HG03025 (cell line): ENCODE results near the gene RDX.
"Not testable (repeated sequence)": the region's sequence is repeated elsewhere in the genome, so short reads cannot be mapped to it uniquely, and the experiment has no call there.

Experiments
- ATAC-seq: cut with Tn5 transposase; IDR thresholded peaks from one replicate; pipeline ENCODE4 v1.9.1; 2021; ENCODE audit warnings: mild to moderate bottlenecking, moderate library complexity; ENCODE audit not compliant: unreplicated experiment, low FRiP score

Gene RDX

DNA sequence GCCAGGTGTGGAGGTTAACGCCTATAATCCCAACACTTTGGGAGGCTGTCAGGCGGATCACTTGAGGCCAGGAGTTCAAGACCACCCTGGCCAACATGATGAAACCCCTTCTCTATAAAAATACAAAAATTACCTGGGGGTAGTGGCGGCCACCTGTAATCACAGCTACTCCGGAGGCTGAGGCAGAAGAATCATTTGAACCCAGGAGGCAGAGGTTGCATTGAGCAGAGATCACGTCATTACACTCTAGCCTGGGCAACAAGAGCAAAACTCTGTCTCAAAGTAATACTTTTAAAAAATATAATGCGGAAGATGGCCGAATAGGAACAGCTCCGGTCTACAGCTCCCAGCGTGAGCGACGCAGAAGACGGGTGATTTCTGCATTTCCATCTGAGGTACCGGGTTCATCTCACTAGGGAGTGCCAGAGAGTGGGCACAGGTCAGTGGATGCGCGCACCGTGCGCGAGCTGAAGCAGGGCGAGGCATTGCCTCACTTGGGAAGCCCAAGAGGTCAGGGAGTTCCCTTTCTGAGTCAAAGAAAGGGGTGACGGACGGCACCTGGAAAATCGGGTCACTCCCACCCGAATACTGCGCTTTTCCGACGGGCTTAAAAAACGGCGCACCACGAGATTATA is 87.6 kb downstream of the RDX start:
- not testable (repeated sequence) for ATAC-seq

DNA sequence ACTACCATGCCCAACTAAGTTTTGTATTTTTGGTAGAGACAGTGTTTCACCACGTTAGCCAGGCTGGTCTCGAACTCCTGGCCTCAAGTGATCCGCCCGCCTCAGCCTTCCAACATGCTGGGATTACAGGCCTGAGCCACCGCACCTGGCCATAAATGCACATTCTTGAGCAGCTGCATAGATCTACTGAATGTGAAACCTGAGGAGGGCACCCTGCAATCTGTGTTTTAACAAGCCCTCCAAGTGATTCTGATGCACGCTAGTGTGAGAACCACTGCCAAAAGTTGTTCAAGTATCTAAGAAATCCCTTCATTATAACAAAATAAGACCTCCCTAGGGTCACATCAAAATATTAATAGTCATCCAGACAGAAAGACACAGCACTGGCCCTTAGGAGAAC is 89.3 kb downstream of the RDX start:
- no peak for ATAC-seq

DNA sequence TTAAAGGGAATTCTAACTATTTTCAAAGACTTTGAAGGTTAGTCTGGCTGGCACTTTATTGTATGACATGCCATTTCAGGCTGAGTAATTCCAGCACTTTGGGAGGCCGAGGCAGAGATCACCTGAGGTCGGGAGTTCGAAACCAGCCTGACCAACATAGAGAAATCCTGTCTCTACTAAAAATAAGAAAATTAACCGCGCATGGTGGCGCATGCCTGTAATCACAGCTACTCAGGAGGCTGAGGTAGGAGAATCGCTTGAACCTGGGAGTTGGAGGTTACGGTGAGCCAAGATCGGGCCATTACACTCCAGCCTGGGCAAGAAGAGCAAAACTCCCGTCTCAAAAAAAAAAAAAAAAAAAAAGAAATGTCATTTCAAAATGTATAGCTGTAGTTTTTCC is 95.6 kb downstream of the RDX start:
- ATAC-seq: no peak

DNA sequence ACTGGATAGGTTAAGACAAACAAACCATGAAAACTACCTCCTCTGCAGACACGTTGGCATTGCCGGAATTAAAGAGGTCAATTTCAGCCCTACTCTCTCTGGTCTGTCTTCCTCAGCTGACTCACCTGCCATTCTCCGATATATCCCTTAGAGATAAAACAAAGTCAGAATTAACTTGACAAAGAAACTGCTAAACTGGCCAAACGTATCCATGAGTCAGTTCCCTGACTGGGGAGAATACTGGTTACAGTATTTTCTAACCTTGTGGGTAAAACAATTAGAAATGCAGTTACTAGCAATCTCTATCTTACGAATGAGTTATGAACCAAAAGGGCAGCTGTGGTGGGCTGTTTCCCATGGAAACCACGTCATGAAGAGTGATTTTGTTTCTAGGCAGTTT is 96.2 kb downstream of the RDX start:
- no peak for ATAC-seq

DNA sequence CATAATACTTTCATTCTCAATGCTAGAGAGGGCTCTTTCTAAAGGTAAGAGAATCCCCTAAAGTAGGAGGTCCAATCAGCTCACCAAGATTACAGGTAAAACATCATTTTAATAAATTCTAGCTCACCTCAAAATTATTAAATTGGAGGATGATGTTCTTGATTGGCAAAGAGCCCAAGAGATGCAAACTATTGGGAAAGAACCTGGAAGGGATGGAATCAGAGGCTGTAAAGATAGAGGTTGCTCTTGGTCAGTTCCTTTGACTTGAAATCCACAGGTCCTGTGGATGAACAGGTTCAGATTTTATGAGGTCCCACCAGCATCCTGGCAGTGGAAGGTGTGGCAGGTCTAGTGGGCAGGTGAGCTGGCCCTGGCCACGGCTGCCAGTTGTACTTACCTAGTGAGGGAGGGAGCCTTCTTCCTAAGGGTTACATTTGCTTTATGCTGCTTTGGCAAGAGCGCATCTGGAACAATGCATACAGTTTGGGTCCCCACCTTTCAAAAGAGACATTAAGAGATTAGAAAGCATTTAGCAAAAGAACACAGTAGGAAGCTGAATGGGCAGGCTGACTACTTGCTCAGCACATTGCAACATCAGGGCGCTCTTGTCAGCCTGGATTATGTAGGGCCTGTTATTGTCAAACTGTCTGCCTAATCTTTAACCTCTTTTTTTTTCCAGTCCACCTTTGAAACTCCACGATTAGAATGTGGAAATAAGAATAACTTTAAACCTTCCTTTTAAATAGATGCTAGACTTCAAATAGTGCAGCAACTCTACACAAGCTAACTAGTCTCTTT is 97.0 kb downstream of the RDX start:
- no peak for ATAC-seq

DNA sequence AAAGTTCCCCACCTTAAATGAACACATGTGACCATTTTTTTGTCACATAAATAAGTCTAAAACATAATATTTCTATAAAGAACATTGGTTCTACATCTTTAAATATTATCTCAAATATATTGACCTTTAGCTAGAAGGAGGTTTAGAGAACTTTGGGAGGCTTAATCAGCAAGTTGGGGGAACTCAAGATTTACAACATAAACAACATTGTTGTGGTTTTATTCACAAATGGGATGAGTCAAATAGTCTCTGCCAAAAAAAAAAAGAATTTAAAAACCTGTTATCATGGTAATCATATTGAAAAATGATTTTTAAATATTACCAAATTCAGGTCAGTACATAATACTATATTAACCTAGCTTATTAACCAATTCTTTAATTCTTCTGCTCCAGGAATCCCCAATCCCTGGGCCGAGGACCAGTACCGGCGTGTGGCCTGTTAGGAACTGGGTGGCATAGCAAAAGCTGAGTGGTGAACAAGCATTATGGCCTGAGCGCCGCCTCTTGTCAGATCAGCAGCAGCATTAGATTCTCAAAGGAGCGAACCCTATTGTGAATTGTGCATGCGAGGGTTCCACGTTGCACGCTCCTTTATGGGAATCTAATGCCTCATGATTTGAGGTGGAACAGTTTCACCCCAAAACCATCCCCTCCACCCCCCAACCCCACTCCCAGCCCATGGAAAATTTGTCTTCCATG is 98.2 kb downstream of the RDX start:
- ATAC-seq: no peak

DNA sequence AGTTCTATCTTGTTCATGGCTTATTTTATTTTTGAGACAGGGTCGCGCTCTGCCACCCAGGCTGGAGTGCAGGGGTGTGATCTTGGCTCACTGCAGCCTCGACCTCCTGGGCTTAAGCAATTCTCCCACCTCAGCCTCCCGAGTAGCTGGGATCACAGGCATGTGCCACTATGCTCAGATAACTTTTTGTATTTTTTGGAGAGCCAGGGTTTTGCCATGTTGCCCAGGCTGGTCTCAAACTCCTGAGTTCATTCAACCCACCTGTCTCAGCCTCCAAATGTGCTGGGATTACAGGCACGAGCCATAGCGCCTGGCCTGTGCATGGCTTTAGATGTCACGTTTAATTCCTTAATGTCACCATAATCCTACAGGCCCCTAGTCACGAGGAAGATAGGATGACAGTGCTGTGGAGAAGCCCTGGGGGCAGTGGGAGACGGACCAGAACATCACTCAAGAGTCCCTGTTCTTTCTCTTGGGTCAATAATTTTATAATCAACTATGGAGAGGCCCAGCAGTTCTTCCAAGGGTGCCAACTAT is 99.5 kb downstream of the RDX start:
- ATAC-seq: no peak

DNA sequence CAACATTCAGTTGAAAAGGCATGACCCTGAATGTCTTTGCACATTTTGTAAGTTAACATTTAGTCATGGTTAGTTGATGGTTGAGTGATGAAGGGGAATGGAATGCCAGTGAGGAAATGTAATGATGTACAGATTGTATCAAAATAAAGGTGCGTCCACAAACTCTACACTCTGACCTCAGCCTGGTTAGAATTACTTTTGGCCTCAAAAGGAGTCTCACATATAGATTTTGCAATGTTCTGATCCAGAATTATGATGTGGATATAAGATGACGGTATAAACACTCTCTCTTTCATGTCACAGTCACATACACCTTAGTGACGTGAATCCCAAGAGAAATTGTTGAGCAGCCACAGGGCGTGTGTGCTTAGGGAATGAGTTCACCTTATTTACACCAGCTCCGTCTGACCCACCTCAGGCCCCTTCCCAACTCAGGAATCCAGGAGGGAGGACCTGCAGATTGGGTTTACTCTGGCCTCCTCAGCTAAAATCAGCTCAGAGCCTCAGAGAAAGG is 100.1 kb downstream of the RDX start:
- no peak for ATAC-seq

DNA sequence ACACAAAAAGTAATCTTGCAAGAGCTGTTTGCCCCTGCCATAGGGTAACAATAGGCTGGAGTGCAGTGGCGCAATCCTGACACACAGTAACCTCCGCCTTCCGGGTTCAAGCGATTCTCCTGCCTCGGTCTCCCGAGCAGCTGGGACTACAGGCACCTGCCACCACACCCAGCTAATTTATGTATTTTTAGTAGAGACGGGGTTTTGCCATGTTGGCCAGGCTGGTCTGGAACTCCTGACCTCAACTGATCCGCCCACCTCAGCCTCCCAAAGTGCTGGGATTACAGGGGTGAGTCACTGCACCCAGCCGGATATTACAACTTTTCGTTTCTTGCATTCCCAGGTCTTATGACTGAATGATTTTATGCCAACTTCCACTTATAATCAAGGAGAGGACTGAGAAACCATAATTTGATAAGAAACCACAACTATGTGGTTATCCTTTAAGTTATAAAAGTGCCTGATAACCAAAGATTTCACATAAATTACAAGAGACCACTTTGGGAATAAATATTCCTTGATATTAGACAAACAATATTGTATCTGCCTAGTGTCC is 102.1 kb downstream of the RDX start:
- not testable (repeated sequence) for ATAC-seq

DNA sequence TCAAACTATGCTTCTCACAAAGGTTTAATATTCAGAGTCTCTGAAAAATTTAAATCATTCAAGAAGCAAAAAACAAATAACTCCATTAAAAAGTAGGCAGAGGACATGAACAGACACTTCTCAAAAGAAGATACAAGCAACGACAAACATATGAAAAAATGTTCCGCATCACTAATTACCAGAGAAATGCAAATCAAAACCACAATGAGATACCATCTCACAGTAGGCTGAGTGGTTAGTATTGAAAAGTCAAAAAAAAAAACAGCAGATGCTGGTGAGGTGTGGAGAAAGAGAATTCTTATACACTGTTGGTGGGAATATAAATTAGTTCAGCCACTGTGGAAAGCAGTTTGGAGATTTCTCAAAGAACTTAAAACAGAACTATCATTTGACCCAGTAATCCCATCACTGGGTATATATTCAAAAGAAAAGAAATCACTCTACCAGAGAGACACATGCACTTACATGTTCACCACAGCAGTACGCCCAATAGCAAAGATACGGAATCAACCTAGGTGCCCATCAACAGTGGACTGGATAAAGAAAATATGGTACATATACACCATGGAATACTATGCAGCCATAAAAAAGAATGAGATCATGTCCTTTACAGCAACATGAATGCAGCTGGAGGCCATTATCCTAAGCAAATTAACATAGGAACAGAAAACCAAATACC is 103.7 kb downstream of the RDX start:
- ATAC-seq: peak; percentile 56

DNA sequence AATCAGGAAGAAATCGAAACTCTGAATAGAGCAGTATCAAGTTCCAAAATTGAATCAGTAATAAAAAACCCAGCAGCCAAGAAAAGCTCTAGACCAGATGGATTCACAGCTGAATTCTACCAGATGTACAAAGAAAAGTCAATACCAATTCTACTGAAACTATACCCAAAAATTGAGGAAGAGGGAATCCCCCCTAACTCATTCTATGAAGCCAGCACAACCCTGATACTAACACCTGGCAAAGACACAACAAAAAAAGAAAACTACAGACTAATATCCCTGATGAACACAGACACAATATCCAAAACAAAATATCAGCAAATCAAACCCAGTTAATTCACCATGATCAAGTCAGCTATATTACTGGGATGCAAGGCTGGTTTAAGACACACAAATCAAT is 105.5 kb downstream of the RDX start:
- no peak for ATAC-seq

DNA sequence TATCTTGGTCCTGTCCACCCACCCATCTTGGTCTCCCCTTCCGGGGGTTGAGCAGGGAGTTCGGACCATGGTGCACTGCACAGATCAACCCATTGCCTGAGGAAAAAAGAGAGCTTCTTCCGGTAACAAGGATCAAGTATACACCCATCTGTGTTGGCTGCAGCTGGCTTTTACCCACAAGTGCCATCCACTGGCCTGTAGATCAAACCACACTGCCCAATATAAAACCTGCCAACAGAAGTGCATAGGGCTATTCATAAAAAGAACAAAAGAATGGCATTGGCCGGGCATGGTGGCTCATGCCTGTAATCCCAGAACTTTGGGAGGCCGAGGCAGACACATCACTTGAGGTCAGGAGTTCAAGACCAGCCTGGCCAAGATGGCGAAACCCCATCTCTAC is 108.7 kb downstream of the RDX start:
- ATAC-seq: no peak

DNA sequence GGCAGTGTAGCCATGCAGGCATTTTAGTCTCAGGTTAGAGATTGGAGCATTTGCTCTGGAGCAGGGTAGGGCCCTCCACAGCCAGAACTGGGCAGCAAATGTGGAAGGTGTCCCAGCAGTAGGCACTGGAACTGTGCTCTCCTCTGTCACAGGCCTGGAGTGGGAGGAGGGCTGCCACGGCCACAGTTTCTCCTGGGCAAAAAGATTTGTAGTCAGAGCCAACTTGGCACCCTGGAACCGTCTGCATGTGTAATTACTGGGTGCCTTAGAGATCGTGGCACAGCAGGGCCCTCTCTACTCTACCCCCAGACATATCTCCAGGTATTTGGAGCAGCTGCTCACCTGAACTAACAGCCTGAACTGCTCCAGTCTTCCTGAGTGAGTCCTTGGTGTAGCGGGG is 109.5 kb downstream of the RDX start:
- no peak for ATAC-seq

DNA sequence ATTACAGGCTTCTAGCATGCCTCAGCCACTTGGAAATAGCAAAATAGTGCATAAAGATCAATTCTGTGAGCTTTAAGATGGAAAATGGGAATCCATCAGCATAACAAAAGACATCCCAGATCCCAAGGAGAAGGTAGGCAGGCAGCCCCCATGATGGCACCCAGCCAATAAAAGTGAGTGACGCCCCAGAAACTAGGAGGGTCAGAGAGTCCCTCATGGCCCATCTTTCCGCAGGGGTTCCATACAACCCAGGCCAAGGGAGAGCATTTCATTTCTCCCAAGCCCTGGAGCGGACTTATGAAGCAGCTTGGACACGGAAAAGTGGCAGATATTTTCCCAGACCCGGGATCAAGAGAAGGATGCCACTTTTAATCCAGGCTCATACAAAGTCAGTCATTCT is 110.0 kb downstream of the RDX start:
- ATAC-seq: no peak

DNA sequence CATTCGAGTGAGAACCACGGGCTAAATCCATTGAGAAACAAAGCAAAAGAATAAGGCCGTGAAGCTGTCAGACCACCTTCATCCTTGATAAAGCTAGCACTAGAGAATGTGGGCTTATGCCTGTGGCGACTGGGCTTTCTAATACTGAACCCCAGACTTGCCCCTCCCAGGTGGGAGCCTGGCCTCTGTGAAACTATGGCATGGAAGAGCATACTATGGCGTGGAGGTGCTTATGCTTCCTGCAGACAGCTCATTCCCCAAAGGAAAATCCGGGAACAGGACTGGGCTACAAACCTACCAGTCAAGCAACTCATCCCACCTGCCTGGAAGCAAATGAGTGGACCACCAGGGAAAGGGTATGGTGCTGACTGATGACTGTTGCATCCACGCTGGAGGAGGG is 110.8 kb downstream of the RDX start:
- ATAC-seq: no peak

DNA sequence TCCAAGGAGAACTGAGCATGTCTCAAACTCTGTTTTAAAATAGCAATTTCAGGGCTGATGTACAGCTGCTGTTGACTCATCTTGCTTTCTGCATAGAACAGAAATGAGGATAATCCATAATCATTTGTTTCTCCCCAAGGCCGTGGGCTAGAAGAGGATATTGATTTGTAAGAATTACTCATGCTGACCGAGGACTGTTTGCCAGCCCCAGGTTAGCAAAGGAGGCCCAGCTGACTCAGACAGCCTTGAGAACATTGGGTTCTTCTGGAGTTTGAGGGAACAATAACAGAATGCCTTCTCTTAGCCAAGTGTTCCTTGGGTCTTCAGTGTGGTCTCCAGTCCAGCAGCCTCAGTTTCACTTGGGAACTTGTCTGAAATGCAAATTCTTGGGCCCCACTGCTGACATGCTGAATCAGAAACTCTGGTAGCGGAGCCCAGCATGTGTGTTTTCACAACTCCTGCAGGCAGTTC is 111.3 kb downstream of the RDX start:
- ATAC-seq: no peak

DNA sequence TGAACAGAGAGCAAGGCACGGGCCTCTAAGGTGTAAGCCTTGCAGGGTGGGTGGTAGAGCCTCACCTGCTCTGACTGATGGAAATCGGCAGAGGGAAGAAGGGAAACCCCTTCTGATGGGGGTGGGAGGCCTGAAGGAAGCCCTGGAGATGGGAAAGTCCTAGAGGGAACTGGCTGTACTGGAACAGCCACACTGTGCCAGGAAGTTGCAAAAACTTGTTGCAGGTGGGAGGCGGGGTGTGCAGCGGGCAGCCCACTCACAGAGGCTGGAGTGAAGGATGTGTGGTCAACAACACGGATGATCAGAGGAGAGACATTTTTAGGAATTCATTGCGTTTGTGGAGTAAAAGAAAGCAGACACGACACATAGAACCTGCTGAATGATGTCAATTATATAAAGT is 112.0 kb downstream of the RDX start:
- no peak for ATAC-seq

DNA sequence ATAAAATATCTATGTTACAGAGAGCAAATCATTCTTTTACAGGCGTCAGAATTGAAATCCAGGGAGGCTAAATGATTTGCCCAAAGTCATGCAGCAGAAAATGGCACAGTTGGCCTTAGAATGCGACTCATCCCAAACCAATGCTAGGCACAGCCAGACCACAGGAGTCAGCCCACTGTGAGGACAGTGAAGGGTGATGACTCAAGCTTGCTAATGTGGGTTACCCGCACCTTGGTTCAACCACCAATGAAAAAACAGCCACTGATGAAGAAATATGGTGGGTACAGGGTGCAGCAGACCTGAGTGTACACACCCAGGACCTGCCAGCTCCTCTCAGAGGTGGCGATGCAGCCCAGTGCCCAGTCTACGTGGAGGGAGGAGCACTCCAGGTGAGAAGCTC is 113.5 kb downstream of the RDX start:
- no peak for ATAC-seq

DNA sequence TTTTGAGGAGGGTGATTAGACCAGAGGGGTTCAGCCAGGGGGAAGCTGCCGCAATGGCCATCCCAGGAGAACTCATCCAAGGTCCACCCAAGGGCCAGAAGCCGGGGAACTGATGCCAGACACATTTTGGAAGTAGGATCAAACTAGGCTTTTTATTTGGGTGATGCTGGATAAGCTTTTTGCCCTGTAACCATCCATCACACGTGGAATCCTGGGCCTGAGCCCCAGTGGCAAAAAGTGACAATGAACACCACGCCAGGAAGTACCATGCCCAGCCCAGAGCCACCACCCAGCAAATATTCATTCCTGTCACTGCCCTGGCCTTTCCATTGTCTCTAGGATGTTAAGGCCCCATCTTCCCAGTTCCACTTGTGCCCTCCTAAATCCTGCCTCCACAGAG is 117.3 kb downstream of the RDX start:
- ATAC-seq: no peak

DNA sequence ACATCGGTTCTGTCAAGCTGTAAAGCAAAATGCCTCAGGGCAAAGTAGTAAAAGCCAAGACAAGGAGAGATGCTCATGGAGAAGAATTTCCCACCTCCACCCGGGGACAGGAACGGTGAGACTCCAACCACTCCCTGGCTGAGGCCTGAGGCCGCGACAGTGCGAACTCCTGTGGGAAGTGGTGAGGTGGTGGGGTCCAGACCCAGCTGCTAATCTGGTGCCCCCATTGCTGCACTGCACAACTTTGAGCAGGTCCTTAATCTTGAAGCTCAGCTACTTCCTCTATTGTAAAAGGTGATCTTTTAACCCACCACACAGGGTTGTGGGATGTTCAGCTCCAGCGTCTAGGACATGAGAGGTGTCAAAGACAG is 119.3 kb downstream of the RDX start:
- ATAC-seq: no peak
